ENCODE measurements around the gene RRAD.

RRAD gene

GRCh38 chr16:66942981-66943380, 17.6 kb upstream of the RRAD start:
- TF ChIP-seq ZNF266 (tag by site-specific recombination; IDR thresholded peaks at IDR 0.05; ENCODE audit: low read depth) = no peak
- no peak for TF ChIP-seq TSHZ1 (tag by site-specific recombination; IDR thresholded peaks at IDR 0.05; ENCODE audit: borderline replicate concordance)
- H3K36me3 ChIP-seq (ENCODE audit: control insufficient read depth in 2 of 2, insufficient read depth in 1 of 2, low read length in 2 of 2) = peaks cover 0 to 60% of the 10 kb centered on the region in 2 experiments; a peak in 1 of 3 replicates
- POLR2A ChIA-PET = interaction anchor here (0.8 to 2.0 kb wide), 2 partner anchors 43 to 45 kb away, joined by 3 to 8 read pairs; no protein-coding TSS in a partner anchor
- no peak overlapping the region for H3K4me3 ChIP-seq (ENCODE audit: low read depth, low read length)
- no peaks in the 10 kb centered on the region for H3K9me3 ChIP-seq (ENCODE audit: control insufficient read depth, insufficient read depth, low read depth, low read length)
- H3K27ac ChIP-seq (ENCODE audit: extremely low read depth, low read depth, low read length) = no peak overlapping the region
- CTCF ChIA-PET = interaction anchor here (0.7 to 1.4 kb wide), 6 partner anchors 11 to 242 kb away, joined by 3 to 5 read pairs (median 4); no protein-coding TSS in a partner anchor
- no peaks in the 10 kb centered on the region for H3K4me1 ChIP-seq (ENCODE audit: control insufficient read depth, insufficient read depth, low read length)

- CTCF ChIA-PET = no interaction called here
- H3K36me3 ChIP-seq (ENCODE audit: control insufficient read depth in 2 of 2, insufficient read depth in 1 of 2, low read length in 2 of 2) = peaks cover 0 to 71% of the 10 kb centered on the region in 2 experiments; a peak in 1 of 3 replicates
- no peak overlapping the region for H3K27ac ChIP-seq (ENCODE audit: extremely low read depth, low read depth, low read length)
- H3K9me3 ChIP-seq (ENCODE audit: control insufficient read depth, insufficient read depth, low read depth, low read length) = no peaks in the 10 kb centered on the region
- peaks cover under 1% of the 10 kb centered on the region; the same call in 1 of the 2 replicates for H3K4me1 ChIP-seq (ENCODE audit: control insufficient read depth, insufficient read depth, low read length)
- no peak overlapping the region for H3K4me3 ChIP-seq (ENCODE audit: low read depth, low read length)
- no peak for TF ChIP-seq ZNF521 (tag by site-specific recombination; IDR thresholded peaks at IDR 0.05)
- no peak for TF ChIP-seq ZNF169 (tag by site-specific recombination; IDR thresholded peaks at IDR 0.05)
- no peak for TF ChIP-seq GLI4 (tag by site-specific recombination; IDR thresholded peaks at IDR 0.05)
- TF ChIP-seq ZFP3 (tag by site-specific recombination; IDR thresholded peaks at IDR 0.05; ENCODE audit: low read depth) = no peak
- TF ChIP-seq GFI1B (tag by site-specific recombination; IDR thresholded peaks at IDR 0.05) = no peak
- TF ChIP-seq ZNF280D (tag by site-specific recombination; IDR thresholded peaks at IDR 0.05) = no peak
- no peak for TF ChIP-seq YY2 (tag by site-specific recombination; IDR thresholded peaks at IDR 0.05)
- TF ChIP-seq ZBTB21 (tag by site-specific recombination; IDR thresholded peaks at IDR 0.05) = no peak
- TF ChIP-seq ZNF239 (tag by site-specific recombination; IDR thresholded peaks at IDR 0.05) = no peak
- no peak for TF ChIP-seq ZNF701 (tag by site-specific recombination; IDR thresholded peaks at IDR 0.05)
- no peak for TF ChIP-seq ZNF391 (tag by site-specific recombination; IDR thresholded peaks at IDR 0.05; ENCODE audit: borderline replicate concordance, low read depth)
- no peak for TF ChIP-seq BCL6B (tag by site-specific recombination; IDR thresholded peaks at IDR 0.05)
- TF ChIP-seq ZNF843 (tag by site-specific recombination; IDR thresholded peaks at IDR 0.05) = no peak
- no peak for TF ChIP-seq ZBTB17 (tag by site-specific recombination; IDR thresholded peaks at IDR 0.05)
- TF ChIP-seq IKZF3 (tag by site-specific recombination; IDR thresholded peaks at IDR 0.05) = no peak
- no peak for TF ChIP-seq SCRT2 (tag by site-specific recombination; IDR thresholded peaks at IDR 0.05)
- no peak for TF ChIP-seq RBAK (tag by site-specific recombination; IDR thresholded peaks at IDR 0.05)
- POLR2A ChIA-PET = no interaction called here
These were observed 14.9 kb upstream of the RRAD start for GRCh38 chr16:66940236-66940635.

All from HEK293 (cell line).